Activated CD4-positive, alpha-beta T cell treated with anti-CD3 and anti-CD28 coated beads, Interleukin-10, Interleukin-2, amounts not matched to agents 100 ng/mL and 50 ng/mL, durations not matched to agents 16 hours and 8 hours (primary cell): ENCODE measurements around the gene SLC16A3.
A peak's percentile ranks its signal among the peaks of the same experiment; 100 is the strongest.

Experiments used
- DNase-seq: peaks from one replicate; pipeline ENCODE4 v3.0.0-alpha.2; 2020

The SLC16A3 gene

DNA sequence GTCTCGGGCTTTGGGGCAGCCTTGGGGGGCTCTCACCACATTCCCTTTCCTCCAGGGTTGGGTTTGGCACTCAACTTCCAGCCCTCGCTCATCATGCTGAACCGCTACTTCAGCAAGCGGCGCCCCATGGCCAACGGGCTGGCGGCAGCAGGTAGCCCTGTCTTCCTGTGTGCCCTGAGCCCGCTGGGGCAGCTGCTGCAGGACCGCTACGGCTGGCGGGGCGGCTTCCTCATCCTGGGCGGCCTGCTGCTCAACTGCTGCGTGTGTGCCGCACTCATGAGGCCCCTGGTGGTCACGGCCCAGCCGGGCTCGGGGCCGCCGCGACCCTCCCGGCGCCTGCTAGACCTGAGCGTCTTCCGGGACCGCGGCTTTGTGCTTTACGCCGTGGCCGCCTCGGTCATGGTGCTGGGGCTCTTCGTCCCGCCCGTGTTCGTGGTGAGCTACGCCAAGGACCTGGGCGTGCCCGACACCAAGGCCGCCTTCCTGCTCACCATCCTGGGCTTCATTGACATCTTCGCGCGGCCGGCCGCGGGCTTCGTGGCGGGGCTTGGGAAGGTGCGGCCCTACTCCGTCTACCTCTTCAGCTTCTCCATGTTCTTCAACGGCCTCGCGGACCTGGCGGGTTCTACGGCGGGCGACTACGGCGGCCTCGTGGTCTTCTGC is 8.4 kb downstream of the SLC16A3 start:
- DNase-seq, result no peak

DNA sequence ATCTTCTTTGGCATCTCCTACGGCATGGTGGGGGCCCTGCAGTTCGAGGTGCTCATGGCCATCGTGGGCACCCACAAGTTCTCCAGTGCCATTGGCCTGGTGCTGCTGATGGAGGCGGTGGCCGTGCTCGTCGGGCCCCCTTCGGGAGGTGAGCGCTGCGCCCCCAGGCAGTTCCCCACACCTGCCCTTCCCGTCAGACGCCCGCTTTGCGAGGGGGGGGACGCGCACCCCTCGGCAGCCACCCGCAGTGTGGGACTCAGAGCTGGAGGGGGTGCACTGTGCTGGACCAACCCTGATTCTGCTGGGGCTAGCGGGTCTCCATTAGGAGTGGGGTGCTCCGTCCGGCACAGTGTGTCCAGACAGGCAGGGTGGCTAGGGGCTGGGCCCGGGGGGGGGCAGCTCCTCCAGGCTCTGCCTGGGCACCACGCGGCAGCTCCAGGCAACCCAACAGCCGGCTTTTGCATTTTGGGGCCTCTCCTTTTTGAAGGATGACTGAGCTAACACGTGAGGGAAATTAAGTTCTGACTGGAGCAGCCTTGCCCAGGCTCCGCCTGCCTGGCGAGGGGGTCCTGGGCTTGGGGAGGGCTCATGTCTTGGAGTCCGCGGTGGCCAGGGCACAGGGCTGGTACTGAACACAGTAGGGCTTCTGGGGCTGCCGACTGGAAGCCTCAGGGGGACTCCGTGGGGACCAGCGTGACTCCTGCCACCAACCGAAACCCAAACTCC is 9.1 kb downstream of the SLC16A3 start:
- no peak for DNase-seq

DNA sequence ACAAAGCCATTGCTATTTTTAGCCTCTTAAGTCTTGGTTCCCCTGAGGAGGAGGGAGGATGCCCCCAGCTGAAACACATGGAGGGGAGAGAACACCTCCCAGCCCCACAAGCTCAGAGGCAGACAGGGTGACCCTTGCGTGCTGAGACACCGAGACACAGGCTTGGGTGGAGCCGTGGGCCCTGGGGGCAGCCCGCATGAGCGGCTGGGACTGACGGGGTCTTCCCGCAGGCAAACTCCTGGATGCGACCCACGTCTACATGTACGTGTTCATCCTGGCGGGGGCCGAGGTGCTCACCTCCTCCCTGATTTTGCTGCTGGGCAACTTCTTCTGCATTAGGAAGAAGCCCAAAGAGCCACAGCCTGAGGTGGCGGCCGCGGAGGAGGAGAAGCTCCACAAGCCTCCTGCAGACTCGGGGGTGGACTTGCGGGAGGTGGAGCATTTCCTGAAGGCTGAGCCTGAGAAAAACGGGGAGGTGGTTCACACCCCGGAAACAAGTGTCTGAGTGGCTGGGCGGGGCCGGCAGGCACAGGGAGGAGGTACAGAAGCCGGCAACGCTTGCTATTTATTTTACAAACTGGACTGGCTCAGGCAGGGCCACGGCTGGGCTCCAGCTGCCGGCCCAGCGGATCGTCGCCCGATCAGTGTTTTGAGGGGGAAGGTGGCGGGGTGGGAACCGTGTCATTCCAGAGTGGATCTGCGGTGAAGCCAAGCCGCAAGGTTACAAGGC is 9.8 kb downstream of the SLC16A3 start:
- peak; percentile 84 for DNase-seq

DNA sequence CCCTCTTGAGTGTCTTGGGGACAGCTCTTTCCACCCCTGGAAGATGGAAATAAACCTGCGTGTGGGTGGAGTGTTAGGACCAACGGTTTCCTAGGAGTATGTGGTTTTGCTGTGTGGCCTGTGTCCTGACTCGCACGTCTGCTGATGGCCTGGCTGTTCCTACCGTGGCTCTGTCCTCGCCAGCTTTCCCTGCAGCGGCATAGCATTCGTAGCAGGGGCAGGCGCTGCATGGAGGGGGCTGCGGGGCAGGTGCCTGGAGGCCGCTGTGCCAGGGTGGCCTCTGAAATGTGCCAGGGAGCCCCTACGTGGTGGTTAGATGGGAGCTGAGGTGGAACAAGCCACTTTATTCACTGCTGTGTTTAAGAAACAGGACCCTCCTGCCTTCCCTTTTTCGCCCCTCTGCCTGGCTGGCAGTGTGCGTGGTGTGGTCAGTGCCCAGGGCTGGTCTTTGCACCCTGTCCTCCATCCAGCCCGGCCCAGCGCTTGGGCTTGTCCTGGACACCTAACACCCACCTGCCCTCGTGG is 10.6 kb downstream of the SLC16A3 start:
- no peak for DNase-seq

DNA sequence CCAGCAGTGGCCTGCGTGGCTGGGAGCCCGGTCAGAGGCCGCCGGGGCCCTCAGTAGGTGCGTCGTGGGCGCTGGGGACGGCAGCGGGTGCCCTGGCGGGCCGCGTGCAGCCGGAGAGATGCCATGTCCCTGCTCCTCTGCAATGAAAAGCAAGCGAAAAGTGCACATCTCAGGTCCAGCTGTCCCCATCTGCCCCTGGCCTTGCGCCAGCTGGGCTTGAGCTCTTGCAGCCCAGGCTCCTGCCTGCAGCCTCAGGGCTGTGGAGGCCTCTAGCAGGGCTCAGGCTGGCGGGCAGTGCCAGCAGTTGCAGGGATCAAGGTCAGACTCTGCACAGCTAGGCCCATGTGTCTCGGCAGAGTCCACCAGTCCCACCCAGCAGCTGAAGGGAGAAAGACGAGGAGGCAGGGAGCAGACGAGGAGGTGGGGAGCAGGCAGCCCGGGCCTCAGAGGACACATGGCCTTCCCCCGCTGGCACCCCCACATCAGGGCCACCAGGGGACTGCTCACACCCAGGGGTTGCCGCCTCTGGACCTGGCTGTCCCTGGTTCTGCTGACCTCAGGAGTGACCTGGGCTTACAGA is 11.2 kb downstream of the SLC16A3 start:
- DNase-seq, result no peak

DNA sequence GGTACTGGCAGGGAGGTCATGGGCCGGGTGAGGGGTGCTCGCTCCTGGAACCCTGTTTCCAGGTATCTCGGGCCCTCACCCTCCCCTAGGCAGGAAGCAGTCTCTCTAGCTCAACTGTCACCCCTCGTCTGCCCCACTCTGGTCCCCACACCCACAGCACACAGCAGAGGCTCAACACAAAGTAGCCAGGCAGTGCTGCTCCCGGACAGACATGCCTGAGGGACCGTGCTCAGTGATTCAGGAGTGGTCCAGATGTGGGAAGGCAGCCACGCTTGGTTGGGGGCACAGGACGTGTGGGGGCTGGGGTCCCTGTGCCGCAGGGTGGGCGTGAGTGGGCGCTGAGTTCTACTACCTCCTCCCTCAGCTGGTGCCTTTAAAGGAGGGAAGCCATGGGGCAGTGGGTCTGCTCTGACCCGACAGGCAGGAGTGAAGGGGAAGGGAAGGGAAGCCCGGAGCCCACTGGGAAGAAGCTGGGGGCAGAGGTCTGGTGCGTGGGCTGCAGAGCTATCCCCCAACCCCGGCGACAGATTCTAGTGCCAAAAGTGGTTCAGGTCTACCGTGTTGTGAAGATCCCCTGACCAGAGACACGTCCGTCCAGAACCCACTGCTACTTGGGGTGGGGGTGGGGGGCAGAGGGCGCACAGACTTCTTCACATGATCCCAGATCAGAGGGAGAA is 11.8 kb downstream of the SLC16A3 start:
- DNase-seq, result no peak

DNA sequence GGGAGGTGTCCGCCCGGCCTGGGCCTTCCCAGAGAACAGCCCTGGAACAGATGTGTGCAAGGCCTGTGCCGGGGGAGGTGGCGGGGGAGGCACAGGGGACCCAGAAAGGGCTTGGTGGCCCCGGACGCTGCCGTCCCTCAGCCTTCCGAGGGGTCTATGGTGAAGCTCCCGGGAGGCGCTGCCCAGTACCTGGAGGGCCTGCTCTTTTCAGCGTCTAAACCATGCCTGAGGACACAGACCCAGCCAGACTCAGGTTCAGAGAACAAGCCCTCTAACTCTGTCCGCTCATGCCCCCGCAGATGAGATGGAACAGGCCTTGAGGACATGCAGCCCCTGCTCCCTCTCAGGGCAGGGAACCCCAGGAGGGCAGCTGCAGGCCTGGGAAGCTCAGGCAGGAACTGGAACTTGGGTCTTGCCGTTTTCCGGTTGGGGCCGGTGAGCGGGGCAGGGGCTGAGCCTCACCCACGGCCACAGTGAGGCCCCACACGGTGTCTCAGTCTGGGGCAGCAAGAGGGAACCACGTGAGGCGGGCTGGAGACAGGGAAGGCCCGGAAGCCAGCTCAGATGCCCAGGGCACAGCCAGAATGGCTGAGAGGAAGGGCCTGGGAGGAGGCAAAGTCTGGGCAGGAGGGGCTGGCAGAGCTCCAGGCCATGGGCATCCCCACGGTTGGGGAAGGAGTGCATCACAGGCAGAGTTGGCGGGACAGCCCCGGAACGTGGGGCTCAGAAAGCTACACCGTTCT is 12.5 kb downstream of the SLC16A3 start:
- peak; percentile 32 for DNase-seq

DNA sequence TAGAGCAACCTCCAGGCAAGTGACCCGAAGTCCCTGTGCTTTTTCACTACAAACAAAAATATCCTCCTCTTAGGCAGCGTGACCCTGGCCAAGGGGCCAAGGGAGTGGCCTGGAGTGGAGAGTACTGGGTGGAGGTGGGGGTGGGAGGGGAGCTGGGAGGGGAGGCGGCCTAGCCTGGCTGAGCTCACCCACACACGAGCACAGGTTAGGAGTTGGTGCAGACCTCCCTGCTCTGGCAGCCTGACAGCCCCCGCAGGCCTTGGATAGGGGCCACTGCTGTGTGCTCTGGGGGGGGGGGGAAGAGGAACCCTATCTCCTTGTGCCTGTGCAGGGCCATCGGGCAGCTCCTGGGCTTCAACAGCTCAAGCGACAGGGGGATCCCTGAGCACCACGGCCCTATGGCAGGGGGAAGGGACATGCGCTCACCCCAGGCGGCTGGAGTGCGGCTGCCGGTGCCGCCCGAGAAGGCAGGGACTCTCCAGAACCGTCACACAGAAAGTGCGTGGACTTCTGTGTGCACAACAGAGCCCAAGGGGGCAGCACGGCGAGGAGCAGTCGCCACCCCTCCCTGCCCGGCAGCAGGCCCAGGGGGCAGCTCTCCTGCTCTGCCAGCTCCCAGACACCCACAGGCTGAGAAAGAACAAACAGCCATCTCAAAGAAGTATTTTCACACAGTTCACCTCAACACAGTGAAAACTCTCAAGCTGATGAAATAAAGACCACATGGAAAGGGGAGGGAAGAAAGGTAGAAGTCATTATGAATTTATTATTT is 13.3 kb downstream of the SLC16A3 start:
- no peak for DNase-seq

DNA sequence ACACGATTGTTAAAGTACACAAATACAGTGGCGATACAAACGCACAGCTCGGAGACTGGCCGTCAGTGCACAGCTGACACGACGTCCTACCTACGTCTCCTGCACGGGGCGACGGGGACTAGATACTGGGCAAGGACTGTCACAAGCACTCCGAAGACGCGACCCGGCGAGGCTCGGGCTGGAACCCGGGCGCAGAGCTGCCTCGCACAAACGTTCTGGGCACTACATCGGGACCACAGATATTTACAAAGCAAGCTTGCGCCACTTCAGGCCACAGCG is 13.8 kb downstream of the SLC16A3 start:
- DNase-seq, result no peak

DNA sequence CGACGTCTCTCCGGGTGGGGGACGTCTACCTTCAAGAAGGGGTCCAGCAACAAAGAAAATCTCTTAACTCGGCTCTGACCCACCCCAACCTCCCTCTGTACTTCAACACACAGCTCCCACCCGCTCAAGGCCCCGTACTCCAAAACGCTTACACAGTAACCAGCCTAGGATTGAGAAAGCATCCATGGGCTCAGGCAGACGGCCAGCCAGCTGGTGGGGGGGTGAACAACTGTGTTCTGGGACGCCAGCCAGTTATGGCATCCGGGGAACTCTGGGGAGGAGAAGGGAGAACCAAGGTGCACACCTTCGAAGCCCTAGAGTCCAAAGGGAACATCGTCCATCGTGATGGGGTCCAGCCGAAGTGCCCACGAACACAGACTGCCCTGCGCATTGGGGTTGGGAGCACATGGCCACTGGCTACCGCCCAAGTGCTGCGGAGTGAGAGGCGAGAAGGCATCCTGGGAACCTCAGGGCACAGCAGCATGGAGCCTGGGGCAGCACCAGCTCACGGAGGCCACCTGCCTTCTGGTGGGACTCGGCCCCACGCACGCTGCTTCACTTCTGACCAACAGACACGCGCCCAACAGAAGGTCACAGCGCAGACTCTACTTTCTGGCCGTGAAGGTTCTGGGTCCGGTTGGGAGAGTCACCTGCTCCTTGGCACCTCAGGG is 14.3 kb downstream of the SLC16A3 start:
- DNase-seq, result no peak

DNA sequence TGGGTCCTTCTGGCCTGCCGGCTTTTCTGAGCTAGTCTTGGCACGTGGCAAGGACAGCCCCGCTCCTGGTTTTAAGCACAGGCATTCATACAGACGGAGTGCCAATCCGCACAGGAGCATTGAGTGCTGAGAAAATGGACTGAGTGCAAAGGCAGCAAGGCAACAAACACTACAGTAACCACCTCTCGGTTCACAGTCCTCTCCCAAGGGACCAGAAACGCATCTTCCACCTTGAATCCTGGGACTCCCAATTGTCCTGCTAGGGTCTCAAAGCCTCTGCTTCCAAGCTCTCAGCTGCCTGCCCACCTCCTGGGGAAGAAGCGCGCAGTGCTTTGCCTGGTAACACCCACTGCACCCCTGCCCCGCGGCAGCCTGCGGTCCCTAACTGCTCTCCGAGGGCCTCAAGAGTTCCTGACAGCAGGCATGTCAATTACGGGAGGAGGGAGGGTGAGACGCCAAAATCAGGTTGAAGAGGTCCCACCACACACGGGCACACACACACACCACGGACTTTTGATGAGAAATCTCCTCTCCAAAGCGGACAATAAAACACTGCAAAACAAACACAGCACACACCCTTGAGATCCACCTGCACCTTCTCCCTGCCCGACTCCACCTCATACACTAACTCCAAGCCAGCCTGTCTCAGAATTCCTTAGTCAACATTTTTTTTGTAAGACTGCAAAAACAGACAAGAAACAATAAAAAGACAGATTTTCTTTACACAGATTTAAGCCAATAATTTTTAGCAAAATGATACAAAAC is 15.0 kb downstream of the SLC16A3 start:
- no peak for DNase-seq

DNA sequence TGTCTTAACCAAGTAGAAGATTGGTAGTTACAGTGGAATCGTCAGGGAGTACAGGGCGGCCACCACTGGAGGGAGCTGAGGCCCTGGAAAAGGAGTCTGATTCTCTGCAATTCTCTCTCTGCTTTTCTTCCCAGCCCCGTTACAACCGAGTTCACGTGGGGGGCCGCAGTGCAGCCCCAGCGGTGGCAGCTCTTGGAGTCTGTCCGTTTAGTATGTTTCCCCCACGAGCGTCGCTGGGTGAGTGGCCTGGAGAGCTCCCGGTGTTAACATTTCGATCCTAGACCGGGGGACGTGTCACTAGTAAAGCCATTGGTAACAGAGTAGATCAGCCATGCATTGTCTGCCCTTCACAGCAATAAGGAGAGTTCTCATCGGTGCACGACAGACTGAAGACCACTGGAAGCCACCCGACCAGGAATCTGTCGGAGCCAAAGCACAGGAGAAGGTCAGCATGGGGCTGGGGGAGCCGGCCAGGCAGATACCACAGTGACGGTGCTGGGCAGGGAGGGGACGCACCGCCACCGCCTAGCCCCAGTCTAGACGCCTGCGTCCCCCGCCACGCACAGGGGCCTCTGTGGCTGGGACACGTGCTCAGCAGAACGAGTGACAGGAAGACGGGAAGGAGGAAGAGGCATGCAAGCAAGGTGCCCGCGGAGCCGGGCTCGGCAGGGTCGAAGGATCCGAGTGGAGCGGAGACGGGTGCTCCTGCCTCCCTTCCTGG is 15.7 kb downstream of the SLC16A3 start:
- DNase-seq, result no peak

DNA sequence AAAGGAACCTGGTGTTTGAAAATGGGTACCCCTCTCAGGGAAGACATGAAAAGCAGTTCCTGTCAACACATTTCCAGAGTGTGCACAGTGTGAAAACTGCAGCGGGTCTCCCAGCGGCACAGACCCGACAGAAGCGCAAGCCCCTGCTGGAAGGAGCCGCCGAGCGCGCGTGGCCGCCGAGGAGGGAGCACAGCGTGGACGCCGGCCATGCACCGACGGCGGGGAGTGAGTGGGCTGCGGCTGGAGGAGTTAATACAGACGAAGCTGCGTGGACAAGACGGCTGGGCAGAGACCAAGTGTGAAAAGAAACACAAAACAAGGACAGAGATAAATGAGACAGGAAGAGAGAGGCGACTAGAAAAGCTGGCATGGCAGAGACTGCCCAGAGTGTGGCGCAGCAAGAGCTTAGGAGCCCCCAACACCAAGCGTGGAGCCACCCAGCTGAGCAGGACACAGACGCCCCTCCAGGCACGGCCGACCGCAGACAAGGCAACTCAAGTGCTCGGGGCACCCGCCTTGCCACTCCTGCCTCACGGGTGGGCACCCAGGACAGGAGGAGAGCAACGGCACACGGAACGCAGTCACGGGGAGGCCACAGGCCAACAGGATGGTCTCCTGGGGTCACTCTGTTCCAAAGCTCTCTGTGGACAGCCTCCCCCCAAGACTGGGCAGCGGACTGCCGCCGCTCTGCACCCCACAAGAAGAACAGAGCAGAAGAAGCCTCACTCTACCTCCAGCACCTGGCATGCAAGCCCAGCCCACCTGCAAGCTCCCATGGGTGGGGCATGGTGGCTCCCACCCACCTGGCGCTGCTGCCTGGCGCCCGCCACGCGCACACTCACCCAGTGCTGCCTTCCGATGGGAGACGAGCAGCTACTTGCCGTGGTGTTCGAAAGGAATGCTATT is 16.5 kb downstream of the SLC16A3 start:
- no peak for DNase-seq

DNA sequence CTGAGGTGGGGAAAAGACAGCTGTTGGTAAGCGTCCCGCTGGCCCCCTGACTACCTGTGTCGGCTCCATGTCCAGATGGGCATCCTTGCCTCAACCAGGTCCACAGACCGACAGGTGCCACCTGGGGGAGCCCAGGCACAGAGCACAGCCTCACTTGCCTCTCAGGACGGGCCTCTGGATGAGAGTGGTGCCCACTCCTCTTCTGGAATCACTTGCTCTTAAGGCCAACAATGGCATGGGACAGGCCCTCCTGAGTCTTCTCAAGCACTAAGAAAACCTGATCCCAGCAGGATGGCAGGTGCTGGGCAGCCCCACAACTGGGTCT is 17.2 kb downstream of the SLC16A3 start:
- no peak for DNase-seq

DNA sequence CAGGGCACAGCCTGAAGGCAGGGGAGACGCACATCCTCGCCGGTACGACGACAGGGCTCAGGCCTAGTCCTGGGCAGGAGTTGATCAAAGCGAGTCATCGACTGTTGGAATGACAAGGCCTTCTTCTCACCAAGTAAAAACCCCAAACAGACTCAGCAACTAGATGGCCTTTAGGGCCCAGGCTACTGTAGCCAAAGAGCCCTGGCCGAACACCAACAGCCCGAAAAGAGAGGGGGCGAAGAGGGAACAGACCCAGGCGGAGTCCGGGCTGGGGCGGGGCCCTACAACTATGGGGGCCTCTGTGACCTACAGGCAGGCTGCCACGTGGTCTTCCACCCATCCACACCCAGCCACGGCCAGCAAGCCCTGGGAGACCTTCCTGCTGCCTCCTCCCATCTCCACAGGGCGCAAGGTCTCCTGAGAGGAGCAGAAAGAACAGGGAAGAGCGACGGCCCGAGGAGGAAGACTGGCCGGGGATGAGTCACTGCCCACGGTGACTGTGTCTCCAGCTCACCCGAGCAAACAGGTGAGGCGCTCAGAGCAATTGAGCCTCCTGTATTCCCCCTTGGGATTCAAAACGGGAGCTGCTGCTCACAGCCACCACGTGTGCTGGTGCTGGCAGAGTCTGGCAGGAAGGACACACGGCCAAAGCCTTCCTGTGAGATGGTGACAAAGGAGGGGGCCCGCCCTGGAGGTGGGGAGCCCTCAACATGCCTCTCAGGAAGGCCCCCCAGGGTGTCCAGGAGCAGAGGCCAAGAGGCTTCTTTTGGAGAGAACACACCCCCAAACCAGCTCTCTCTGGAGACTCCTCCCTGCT is 17.7 kb downstream of the SLC16A3 start:
- DNase-seq, result no peak

DNA sequence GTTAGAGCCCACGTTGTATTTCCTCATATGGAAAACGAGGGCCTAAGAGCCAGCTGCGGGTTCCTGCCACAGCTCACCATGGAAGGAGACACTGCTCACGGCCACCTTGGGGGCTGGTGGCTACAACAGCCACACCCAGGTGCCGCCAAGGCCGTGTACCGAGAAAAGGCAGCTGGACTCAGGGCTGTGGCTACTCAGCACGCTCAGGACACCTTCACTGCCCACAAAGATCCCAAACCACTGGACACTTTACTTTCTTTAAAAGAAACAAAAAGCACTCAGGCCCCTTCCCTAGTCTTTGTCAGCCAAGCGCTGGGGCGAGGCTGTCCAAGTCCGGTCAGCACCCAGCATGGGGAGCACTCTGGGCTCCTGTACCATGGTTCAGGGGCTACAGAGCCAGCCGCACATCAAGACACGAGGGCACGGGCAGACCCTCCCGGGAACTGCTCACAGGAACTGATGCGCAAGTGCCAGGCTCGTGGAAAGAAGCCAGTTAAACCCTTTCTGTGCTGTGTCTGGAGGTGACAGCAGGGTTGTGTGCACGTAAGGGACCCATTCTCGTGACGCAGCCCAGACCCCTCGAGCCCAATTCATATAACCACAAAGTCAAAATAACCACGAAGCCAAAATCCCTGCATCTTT is 18.5 kb downstream of the SLC16A3 start:
- no peak for DNase-seq
